ENCODE data around the gene SKAP2. TPM values are rescaled to one million over a fixed set of nuclear protein-coding genes. Genes with fewer than 3 reads are reported as not detected.

The SKAP2 gene
- total and polyA plus RNA-seq, 2 donors (not counting 3 experiments of a cell fraction or from before 2014, with no cell fraction given), result 4.0 to 27.6 TPM

DNA sequence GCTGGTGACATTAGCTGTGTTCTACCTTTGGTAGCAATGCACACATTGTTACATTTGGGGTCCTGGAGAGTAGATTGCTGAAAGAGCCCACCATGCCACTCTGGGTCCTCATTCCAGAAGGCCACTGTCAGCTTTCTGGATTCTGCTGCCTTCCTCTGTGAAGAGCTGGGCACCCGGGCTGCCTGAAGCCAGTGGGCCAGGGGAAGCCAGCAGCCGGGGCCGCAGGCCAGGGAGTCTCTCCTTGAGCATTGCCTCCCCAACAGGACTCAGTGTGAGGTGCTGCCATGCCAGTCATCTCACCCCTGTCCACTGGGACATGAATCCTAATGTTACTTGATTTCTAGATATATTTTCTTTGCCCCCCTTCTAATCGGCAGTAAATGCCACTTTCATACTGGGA lies 234.0 kb downstream of the SKAP2 start:
- ChIA-PET CTCF (interaction anchor here (1.2 kb wide), 1 partner anchor 261 kb away, joined by 3 read pairs; no protein-coding TSS in a partner anchor), POLR2A (no interaction called here)
- Histone ChIP-seq H2AFZ (ENCODE audit: low read depth, low read length) (no peak overlapping the region), H3K36me3 (ENCODE audit: control insufficient read depth in 2 of 2, extremely low read depth in 1 of 2, insufficient read depth in 2 of 2, low read length in 2 of 2) (no peaks in the 10 kb centered on the region), H3K27ac (ENCODE audit: insufficient read depth, low read depth, low read length) (no peak overlapping the region), H4K20me1 (replicated peaks; ENCODE audit: control insufficient read depth, extremely low read depth, insufficient read depth, low read length) (no peaks in the 10 kb centered on the region), H3K79me2 (ENCODE audit: control insufficient read depth, insufficient read depth, low read length) (no peaks in the 10 kb centered on the region), H3K4me2 (ENCODE audit: insufficient read depth, low read length) (no peak overlapping the region), H3K9me3 (replicated peaks; ENCODE audit: control insufficient read depth, insufficient read depth, low read length) (no peaks in the 10 kb centered on the region), H3K27me3 (ENCODE audit: control insufficient read depth in 2 of 2, insufficient read depth in 2 of 2, low read length in 2 of 2) (no peaks in the 10 kb centered on the region), H3K9ac (replicated peaks; ENCODE audit: extremely low read depth, insufficient read depth, low read length) (no peak overlapping the region), H3K4me1 (ENCODE audit: control insufficient read depth, extremely low read depth, insufficient read depth, low read length) (no peaks in the 10 kb centered on the region), H3K9me1 (replicated peaks; ENCODE audit: control insufficient read depth, extremely low read depth, insufficient read depth, low read length) (no peaks in the 10 kb centered on the region), H3K4me3 (replicated peaks in 1 of 3; ENCODE audit: insufficient read depth in 1 of 3, low read depth in 1 of 3, low read length in 3 of 3) (no peak overlapping the region)
- BruUV-seq (replicated peaks), result no TSS peak
- dilution Hi-C loops (cut with MboI; ENCODE audit: extremely low pct_ligation_motif_present, low sequenced_read_pairs) (no loop called here), intact Hi-C loops (cut with micrococcal nuclease) (no loop called here)
- no peak for DNase-seq (ENCODE audit: low read depth, low spot score)
- FAIRE-seq, result no peak
- TF ChIP-seq FOS (IDR thresholded peaks at IDR 0.05; ENCODE audit: borderline replicate concordance, insufficient read depth, low read length), result no peak
- no peak for TF ChIP-seq EZH2 (IDR thresholded peaks at IDR 0.05; ENCODE audit: borderline replicate concordance, low read depth, low read length, severe bottlenecking)
- TF ChIP-seq POLR2A (IDR thresholded peaks at IDR 0.05; ENCODE audit: low read depth, low read length), result no peak
- no peak for TF ChIP-seq JUN (IDR thresholded peaks at IDR 0.05; ENCODE audit: borderline replicate concordance, insufficient read depth, insufficient read length, low read depth)
- no peak for TF ChIP-seq MAX (IDR thresholded peaks at IDR 0.05; ENCODE audit: insufficient read depth, insufficient read length)
- no peak for TF ChIP-seq CTCF (IDR thresholded peaks at IDR 0.05; ENCODE audit: extremely low read depth in 1 of 2, insufficient read depth in 1 of 2, low read depth in 1 of 2, low read length in 2 of 2)
- no peak for TF ChIP-seq GATA2 (IDR thresholded peaks at IDR 0.05; ENCODE audit: insufficient read depth, insufficient read length, low read depth, low read length)
- TF ChIP-seq MYC (IDR thresholded peaks at IDR 0.05; ENCODE audit: low read depth, low read length), result no peak
- no peak for TF ChIP-seq POLR2AphosphoS5 (IDR thresholded peaks at IDR 0.05; ENCODE audit: insufficient read depth, low read depth, low read length)
